Liver (tissue), 3 donors: ENCODE data around the gene NDUFV2.

Experiments
- CTCF ChIP-seq: fragments of 150-350 bp; IDR thresholded peaks from 2 replicates; pipeline ENCODE4 v1.5.1; 2017; ENCODE audit warnings: improper control_type of control experiment, low read depth, low read length; ENCODE audit not compliant: missing input control
- EGR1 ChIP-seq, 2 donors: IDR thresholded peaks; 2 replicates each; pipeline ENCODE4 v1.6.1; 2016 to 2018; ENCODE audit warnings: antibody characterized with exemption in 2 of 2, low read depth in 2 of 2
- GABPA ChIP-seq, 2 donors: IDR thresholded peaks in 1 of 2; conservative IDR thresholded peaks in 1 of 2; 2 replicates each; pipeline ENCODE4 v1.6.1; 2016; ENCODE audit warnings: antibody characterized with exemption in 2 of 2, mild to moderate bottlenecking in 1 of 2, moderate library complexity in 1 of 2
- HNF4G ChIP-seq: IDR thresholded peaks from 2 replicates; pipeline ENCODE4 v1.6.1; 2016; ENCODE audit warnings: antibody characterized with exemption
- JUND ChIP-seq, 2 donors: IDR thresholded peaks; 2 replicates each; pipeline ENCODE4 v1.6.1; 2016; ENCODE audit warnings: antibody characterized with exemption in 2 of 2
- MAX ChIP-seq: IDR thresholded peaks from 2 replicates; pipeline ENCODE4 v1.6.1; 2016; ENCODE audit warnings: antibody characterized with exemption
- REST ChIP-seq: IDR thresholded peaks from 2 replicates; pipeline ENCODE4 v1.6.1; 2016; ENCODE audit warnings: antibody characterized with exemption, mild to moderate bottlenecking
- RXRA ChIP-seq, 2 donors: IDR thresholded peaks; 2 replicates each; pipeline ENCODE4 v1.6.1; 2017 to 2018; ENCODE audit warnings: antibody characterized with exemption in 2 of 2, mild to moderate bottlenecking in 1 of 2
- SP1 ChIP-seq: IDR thresholded peaks from 2 replicates; pipeline ENCODE4 v1.6.1; 2018; ENCODE audit warnings: antibody characterized with exemption, mild to moderate bottlenecking
- YY1 ChIP-seq: IDR thresholded peaks from 2 replicates; pipeline ENCODE4 v1.6.1; 2016; ENCODE audit warnings: antibody characterized with exemption, mild to moderate bottlenecking
- ZBTB33 ChIP-seq: IDR thresholded peaks from 2 replicates; pipeline ENCODE4 v1.6.1; 2016; ENCODE audit warnings: antibody characterized with exemption
- donor health status: healthy.
- donor health status: healthy.

- TF ChIP-seq MAX = no peak
- no peak for TF ChIP-seq CTCF
- no peak for TF ChIP-seq YY1
- no peak for TF ChIP-seq REST
- no peak for TF ChIP-seq HNF4G
- no peak for TF ChIP-seq SP1
- no peak for TF ChIP-seq RXRA (IDR thresholded peaks at IDR 0.05)
- no peak for TF ChIP-seq GABPA (IDR thresholded peaks at IDR 0.05 in 1 of 2, conservative IDR thresholded peaks at IDR 0.05 in 1 of 2)
- no peak for TF ChIP-seq EGR1 (IDR thresholded peaks at IDR 0.05; ENCODE audit: low read depth in 2 of 2)
- TF ChIP-seq JUND (IDR thresholded peaks at IDR 0.05) = no peak
- TF ChIP-seq ZBTB33 = no peak
Observed at GRCh38 chr18:9140984-9141383, 38.5 kb downstream of the NDUFV2 start.
